Heart left ventricle (tissue), 16 donors: ENCODE data around the gene ABCC11. TPM values are rescaled to one million over a fixed set of nuclear protein-coding genes. Genes with fewer than 3 reads are reported as not detected.
A peak's percentile ranks its signal among the peaks of the same experiment; 100 is the strongest.
"Not testable (repeated sequence)": the region's sequence is repeated elsewhere in the genome, so short reads cannot be mapped to it uniquely, and the experiment has no call there.

ENCODE experiments used
- ATAC-seq, 4 donors: fragments of 200-7000 bp; cut with Tn5 transposase; one replicate each; pipeline ENCODE4 v1.9.1; 2020 to 2022; ENCODE audit warnings: moderate library complexity in 4 of 4, mild to moderate bottlenecking in 3 of 4, moderate number of reproducible peaks in 1 of 4
- DNase-seq, 5 donors: peaks; one replicate each; pipeline ENCODE4 v3.0.0-alpha.2; 2020
- H3K27ac ChIP-seq, 12 donors: fragments of 200-600 bp; sonication (generic) in 4 of 12; one replicate each; pipeline versions ENCODE4 v1.5.0 to v1.8.0; 2016 to 2022; ENCODE audit warnings: mild to moderate bottlenecking in 2 of 12
- H3K27me3 ChIP-seq, 9 donors: fragments of 200-600 bp; sonication (generic) in 2 of 9; one replicate each; pipeline versions ENCODE4 v1.5.1 to v1.8.0; 2016 to 2022; ENCODE audit warnings: mild to moderate bottlenecking in 3 of 9
- H3K36me3 ChIP-seq, 9 donors: fragments of 200-600 bp; sonication (generic) in 2 of 9; one replicate each; pipeline versions ENCODE4 v1.5.0 to v1.8.0; 2018 to 2022; ENCODE audit warnings: mild to moderate bottlenecking in 2 of 9
- H3K4me1 ChIP-seq, 12 donors: fragments of 200-600 bp; sonication (generic) in 4 of 12; one replicate each; pipeline versions ENCODE4 v1.5.0 to v1.8.0; 2016 to 2022; ENCODE audit warnings: mild to moderate bottlenecking in 3 of 12
- H3K4me3 ChIP-seq, 12 donors: fragments of 200-600 bp; sonication (generic) in 4 of 12; one replicate each; pipeline versions ENCODE4 v1.5.0 to v1.8.0; 2017 to 2022; ENCODE audit warnings: mild to moderate bottlenecking in 9 of 12, moderate library complexity in 4 of 12
- H3K9me3 ChIP-seq, 12 donors: fragments of 200-600 bp; sonication (generic) in 4 of 12; one replicate each; pipeline versions ENCODE4 v1.5.0 to v1.8.0; 2016 to 2022; ENCODE audit warnings: mild to moderate bottlenecking in 1 of 12
- CTCF ChIP-seq, 12 donors: fragments of 200-600 bp; sonication (generic) in 4 of 12; IDR thresholded peaks; one replicate each; pipeline versions ENCODE4 v1.5.0 to v1.8.0; 2018 to 2022; ENCODE audit warnings: antibody characterized with exemption in 12 of 12, mild to moderate bottlenecking in 5 of 12
- POLR2A ChIP-seq, 2 donors: fragments of 450-650 bp; IDR thresholded peaks; one replicate each; pipeline ENCODE4 v1.6.1; 2017; ENCODE audit warnings: antibody characterized with exemption in 2 of 2, mild to moderate bottlenecking in 2 of 2, moderate library complexity in 2 of 2
- WGBS, 4 donors: extraction: QIAGEN DNeasy Blood & Tissue Kit in 2 of 4; methylation state at CpG; one replicate each; pipeline versions ENCODE4 v1.1.5 to v1.1.7; 2013 to 2018; 5-methylcytosine and 5-hydroxymethylcytosine counted together
- intact Hi-C, 10 donors: fragments of 100-400 bp; cut with DNase I; formaldehyde crosslinking; loops; one replicate each; pipeline versions ENCODE4 v1.11.1 to v1.14.2; 2022
- polyA plus RNA-seq, 2 donors: library from polyadenylated mRNA; stranded (reverse); fragments of 200-250 nt; gene quantifications; one replicate each; pipeline ENCODE4 v1.2.3, GENCODE V29; 2013
- total RNA-seq, 9 donors: library from RNA; depleted of rRNA in 2 of 9; stranded (reverse); fragments of >200 nt in 2 of 9; fragmentation: NEBNext Ultra II Directional in 3 of 9; extraction: Animal tissue kit (Norgen Biotek cat#: 25700) in 3 of 9; gene quantifications; one replicate each; pipeline versions ENCODE4 v1.1.0 to v1.2.4, GENCODE V29; 2016 to 2023
- donor health status: ischemic (EF 13 %, LVEDD 7.1; RV severe dilation, severe dysfunction).
- donor health status: healthy with polysubstance abuse.
- donor health status: DM: no; HTN: yes; CAD: no.
- donor health status: DM: no; HTN: no; CAD: no.
- donor health status: ischemic (EF 25% LVEDD 6.9; RV normal size, moderate dysfunction).
- donor health status: ischemic (EF 25% LVEDD 5.7; RV mildly dilated, moderate dysfunction).
- donor health status: healthy.
- donor health status: DM: yes; HTN: yes; CAD: no.
- donor health status: ischemic (EF 35%, LVEDD 5.7; RV mildly dilated, moderate dysfunction).
- donor health status: nonischemic (EF 11% LVEDD 7.7; RV severe dilation, severe dysfunction).
- donor health status: DM: yes; HTN: yes; CAD: no.
- donor health status: PGD.
- donor health status: ischemic (EF 29% LVEDD 5.4; RV normal size, mild dysfunction).
- donor health status: nonischemic (EF 23%, LVEDD 6.1; RV moderate dilation, normal function).

The ABCC11 gene
- total and polyA plus RNA-seq, 11 donors = 0.03 to 0.48 (median 0.20) TPM; not detected in 6

- H3K4me1 ChIP-seq = peaks cover 0 to 15% (median 5%) of the 10 kb centered on the region in 12 donors
- H3K9me3 ChIP-seq = no peaks in the 10 kb centered on the region
- no peak for DNase-seq
- H3K36me3 ChIP-seq = no peaks in the 10 kb centered on the region
- no peak overlapping the region for H3K4me3 ChIP-seq
- no peak overlapping the region for H3K27ac ChIP-seq
- intact Hi-C loops = loop anchor here (5.0 to 10.0 kb wide), 10 partner anchors 911 to 1613 kb away; no protein-coding TSS in a partner anchor
- peak in 1 of 4 donors; percentile 40 for ATAC-seq
- no peaks in the 10 kb centered on the region for H3K27me3 ChIP-seq
- TF ChIP-seq POLR2A (IDR thresholded peaks at IDR 0.05) (no peak), CTCF (IDR thresholded peaks at IDR 0.05) (no peak)
- WGBS, 4 donors = 79 to 97% (median 89%) methylated on average over 1 of the region's 1 CpG
Observed at GRCh38 chr16:48168075-48168474, 79.3 kb downstream of the ABCC11 start.

GRCh38 chr16:48166617-48167016 lies 80.7 kb downstream of the ABCC11 start:
- not testable (repeated sequence) for H3K36me3 ChIP-seq, ATAC-seq, H3K9me3 ChIP-seq, DNase-seq, H3K4me3 ChIP-seq, H3K27ac ChIP-seq, H3K27me3 ChIP-seq
- peaks cover 0 to 15% (median 5%) of the 10 kb centered on the region in 12 donors for H3K4me1 ChIP-seq
- intact Hi-C loops = loop anchor here (5.0 to 10.0 kb wide), 10 partner anchors 909 to 1612 kb away; no protein-coding TSS in a partner anchor
- 93 to 97% (median 96%) methylated on average over 5 of the region's 5 CpGs for WGBS, 4 donors

GRCh38 chr16:48165961-48166578 lies 81.3 kb downstream of the ABCC11 start:
- 85 to 91% (median 89%) methylated on average over 4 of the region's 4 CpGs for WGBS, 4 donors
- no peak overlapping the region for H3K27ac ChIP-seq
- no peak for DNase-seq
- no peaks in the 10 kb centered on the region for H3K9me3 ChIP-seq
- TF ChIP-seq POLR2A (IDR thresholded peaks at IDR 0.05) (no peak), CTCF (IDR thresholded peaks at IDR 0.05) (no peak)
- no peak overlapping the region for H3K4me3 ChIP-seq
- no peaks in the 10 kb centered on the region for H3K27me3 ChIP-seq
- H3K4me1 ChIP-seq = peaks cover 0 to 15% (median 5%) of the 10 kb centered on the region in 12 donors
- no peaks in the 10 kb centered on the region for H3K36me3 ChIP-seq
- no peak for ATAC-seq
- intact Hi-C loops = loop anchor here (2.0 to 10.0 kb wide), 11 partner anchors 909 to 1611 kb away; partner anchors contain the start of gene NETO2 (in 2 of the 10)

GRCh38 chr16:48164907-48165715 lies 82.2 kb downstream of the ABCC11 start:
- intact Hi-C loops = loop anchor here (2.0 to 10.0 kb wide), 11 partner anchors 908 to 1610 kb away; partner anchors contain the start of gene NETO2 (in 2 of the 10)
- no peaks in the 10 kb centered on the region for H3K9me3 ChIP-seq
- 24 to 28% (median 27%) methylated on average over 16 of the region's 16 CpGs for WGBS, 4 donors

More at GRCh38 chr16:48164907-48165715, 82.2 kb downstream of the ABCC11 start:
- no peaks in the 10 kb centered on the region for H3K27me3 ChIP-seq
- H3K4me1 ChIP-seq = peaks cover 0 to 15% (median 5%) of the 10 kb centered on the region in 12 donors
- TF ChIP-seq CTCF (IDR thresholded peaks at IDR 0.05) (peak; percentile 76 to 94 (median 85)), POLR2A (IDR thresholded peaks at IDR 0.05) (no peak)
- ATAC-seq (peak; percentile 87 to 96 (median 94)), DNase-seq (peak; percentile 65 to 88 (median 77))
- no peak overlapping the region for H3K27ac ChIP-seq
- no peak overlapping the region for H3K4me3 ChIP-seq
- no peaks in the 10 kb centered on the region for H3K36me3 ChIP-seq
